Measurements from ENCODE around the gene REL.
"Not testable (repeated sequence)": the region's sequence is repeated elsewhere in the genome, so short reads cannot be mapped to it uniquely, and the experiment has no call there.

REL gene

GRCh38 chr2:60926741-60927552, 45.6 kb downstream of the REL start:
- DNase-seq, result peak; percentile 91

- not testable (repeated sequence) for DNase-seq
These were observed 50.7 kb downstream of the REL start for GRCh38 chr2:60932061-60932460.

GRCh38 chr2:60932954-60933353, 51.6 kb downstream of the REL start:
- DNase-seq, result no peak

GRCh38 chr2:60934165-60934722, 52.9 kb downstream of the REL start:
- DNase-seq, result peak; percentile 19

GRCh38 chr2:60936757-60937156, 55.4 kb downstream of the REL start:
- DNase-seq, result no peak

GRCh38 chr2:60938301-60938700, 56.9 kb downstream of the REL start:
- no peak for DNase-seq

GRCh38 chr2:60939622-60940021, 58.2 kb downstream of the REL start:
- DNase-seq, result no peak

- DNase-seq, result no peak
These were observed 64.0 kb downstream of the REL start for GRCh38 chr2:60945341-60945740.

GRCh38 chr2:60947056-60947455, 65.7 kb downstream of the REL start:
- no peak for DNase-seq

GRCh38 chr2:60948161-60948560, 66.8 kb downstream of the REL start:
- no peak for DNase-seq

GRCh38 chr2:60948926-60949579, 67.7 kb downstream of the REL start:
- no peak for DNase-seq

- no peak for DNase-seq
These were observed 72.8 kb downstream of the REL start for GRCh38 chr2:60954139-60954538.

GRCh38 chr2:60957224-60957623, 75.8 kb downstream of the REL start:
- no peak for DNase-seq

- no peak for DNase-seq
These were observed 76.3 kb downstream of the REL start for GRCh38 chr2:60957643-60958042.

- DNase-seq, result no peak
These were observed 77.0 kb downstream of the REL start for GRCh38 chr2:60958361-60958760.

GRCh38 chr2:60958800-60959199, 77.4 kb downstream of the REL start:
- no peak for DNase-seq

- no peak for DNase-seq
These were observed 78.1 kb downstream of the REL start for GRCh38 chr2:60959501-60959900.

- no peak for DNase-seq
These were observed 79.3 kb downstream of the REL start for GRCh38 chr2:60960706-60961105.

GRCh38 chr2:60961457-60961856, 80.1 kb downstream of the REL start:
- DNase-seq, result peak; percentile 49

GRCh38 chr2:60962528-60962927, 81.2 kb downstream of the REL start:
- no peak for DNase-seq

- DNase-seq, result no peak
These were observed 81.8 kb downstream of the REL start for GRCh38 chr2:60963190-60963589.

GRCh38 chr2:60964651-60965498, 83.5 kb downstream of the REL start:
- peak; percentile 25 for DNase-seq

GRCh38 chr2:60965499-60965785, 84.1 kb downstream of the REL start:
- no peak for DNase-seq

Measured in MV-4-11 (cell line).